HG02973 (cell line): ENCODE data around the gene CDK14.
"Not testable (repeated sequence)": the region's sequence is repeated elsewhere in the genome, so short reads cannot be mapped to it uniquely, and the experiment has no call there.

ENCODE experiments used
- ATAC-seq: cut with Tn5 transposase; IDR thresholded peaks from one replicate; pipeline ENCODE4 v1.9.1; 2021; ENCODE audit warnings: moderate library complexity; ENCODE audit not compliant: unreplicated experiment

CDK14 gene

GRCh38 chr7:90629297-90629918 lies 33.3 kb downstream of the CDK14 start:
- peak; percentile 78 for ATAC-seq

GRCh38 chr7:90631502-90631901 lies 35.4 kb downstream of the CDK14 start:
- ATAC-seq, result no peak

GRCh38 chr7:90639683-90640082 lies 43.6 kb downstream of the CDK14 start:
- not testable (repeated sequence) for ATAC-seq

GRCh38 chr7:90642978-90643377 lies 46.9 kb downstream of the CDK14 start:
- ATAC-seq, result no peak

- no peak for ATAC-seq
Observed at GRCh38 chr7:90645784-90646183, 49.7 kb downstream of the CDK14 start.

- no peak for ATAC-seq
Observed at GRCh38 chr7:90648107-90648506, 52.0 kb downstream of the CDK14 start.

GRCh38 chr7:90648834-90649233 lies 52.7 kb downstream of the CDK14 start:
- no peak for ATAC-seq

- no peak for ATAC-seq
Observed at GRCh38 chr7:90654718-90655427, 58.8 kb downstream of the CDK14 start.

GRCh38 chr7:90655566-90655965 lies 59.4 kb downstream of the CDK14 start:
- no peak for ATAC-seq

GRCh38 chr7:90657481-90657880 lies 61.4 kb downstream of the CDK14 start:
- ATAC-seq, result no peak

GRCh38 chr7:90660100-90660499 lies 64.0 kb downstream of the CDK14 start:
- no peak for ATAC-seq

GRCh38 chr7:90660819-90661218 lies 64.7 kb downstream of the CDK14 start:
- ATAC-seq, result no peak

GRCh38 chr7:90661290-90662151 lies 65.4 kb downstream of the CDK14 start:
- no peak for ATAC-seq

- ATAC-seq, result no peak
Observed at GRCh38 chr7:90663176-90663575, 67.1 kb downstream of the CDK14 start.

GRCh38 chr7:90666186-90666585 lies 70.1 kb downstream of the CDK14 start:
- no peak for ATAC-seq

GRCh38 chr7:90668992-90669391 lies 72.9 kb downstream of the CDK14 start:
- no peak for ATAC-seq

- ATAC-seq, result no peak
Observed at GRCh38 chr7:90669492-90669891, 73.4 kb downstream of the CDK14 start.

- ATAC-seq, result no peak
Observed at GRCh38 chr7:90671571-90671970, 75.5 kb downstream of the CDK14 start.

- no peak for ATAC-seq
Observed at GRCh38 chr7:90672210-90672609, 76.1 kb downstream of the CDK14 start.

GRCh38 chr7:90674625-90675024 lies 78.5 kb downstream of the CDK14 start:
- no peak for ATAC-seq

GRCh38 chr7:90675982-90676381 lies 79.9 kb downstream of the CDK14 start:
- ATAC-seq, result no peak
